Measurements from ENCODE around the gene THRB.

The THRB gene

GRCh38 chr3:24299806-24300626 lies 194.6 kb downstream of the THRB start:
- no peak for DNase-seq (ENCODE audit: insufficient read length, low spot score)
- no peak for TF ChIP-seq CTCF (IDR thresholded peaks at IDR 0.05; ENCODE audit: insufficient read depth, missing control alignments)
- no peak for FAIRE-seq

- TF ChIP-seq CTCF (IDR thresholded peaks at IDR 0.05; ENCODE audit: insufficient read depth, missing control alignments) = no peak
- no peak for FAIRE-seq
- no peak for DNase-seq (ENCODE audit: insufficient read length, low spot score)
These were observed 195.3 kb downstream of the THRB start for GRCh38 chr3:24299246-24299805.

- no peak for TF ChIP-seq CTCF (IDR thresholded peaks at IDR 0.05; ENCODE audit: insufficient read depth, missing control alignments)
- no peak for FAIRE-seq
- no peak for DNase-seq (ENCODE audit: insufficient read length, low spot score)
These were observed 198.0 kb downstream of the THRB start for GRCh38 chr3:24296441-24297205.

- DNase-seq (ENCODE audit: insufficient read length, low spot score) = no peak
- no peak for FAIRE-seq
- no peak for TF ChIP-seq CTCF (IDR thresholded peaks at IDR 0.05; ENCODE audit: insufficient read depth, missing control alignments)
These were observed 200.5 kb downstream of the THRB start for GRCh38 chr3:24294150-24294549.

- FAIRE-seq = no peak
- TF ChIP-seq CTCF (IDR thresholded peaks at IDR 0.05; ENCODE audit: insufficient read depth, missing control alignments) = no peak
- no peak for DNase-seq (ENCODE audit: insufficient read length, low spot score)
These were observed 203.0 kb downstream of the THRB start for GRCh38 chr3:24291646-24292045.

GRCh38 chr3:24290596-24290995 lies 204.1 kb downstream of the THRB start:
- no peak for TF ChIP-seq CTCF (IDR thresholded peaks at IDR 0.05; ENCODE audit: insufficient read depth, missing control alignments)

More at GRCh38 chr3:24290596-24290995, 204.1 kb downstream of the THRB start:
- FAIRE-seq (no peak), DNase-seq (ENCODE audit: insufficient read length, low spot score) (no peak)

Data from D721Med (cell line).